ENCODE results near the gene AOPEP.

DNA sequence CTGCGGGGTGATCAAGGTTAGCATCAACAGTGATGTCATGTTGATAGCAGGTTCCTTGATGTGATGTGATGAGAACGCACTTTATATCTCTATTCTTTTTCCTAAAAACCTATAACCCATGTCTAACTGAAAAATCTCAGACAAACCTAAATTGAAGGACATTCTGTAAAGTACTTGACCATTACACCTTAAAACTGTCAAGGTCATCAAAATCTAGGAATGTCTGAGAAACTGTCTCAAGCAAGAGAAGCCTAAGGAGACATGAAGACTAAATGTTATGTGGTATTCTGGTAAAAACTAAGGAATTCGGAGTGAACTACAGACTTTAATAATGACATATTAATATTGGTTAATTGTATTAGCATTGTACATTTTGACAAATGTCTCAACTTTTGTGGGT lies 170.0 kb downstream of the AOPEP start:
- TF ChIP-seq TAF1 (IDR thresholded peaks at IDR 0.05; ENCODE audit: low read depth) = no peak
- TF ChIP-seq EP300 (IDR thresholded peaks at IDR 0.05; ENCODE audit: borderline replicate concordance) = no peak
- no peak for TF ChIP-seq REST (IDR thresholded peaks at IDR 0.05; ENCODE audit: low read depth)
- no peak for TF ChIP-seq CEBPB (IDR thresholded peaks at IDR 0.05)
- no peak for TF ChIP-seq EGR1 (IDR thresholded peaks at IDR 0.05)
